HG03064 (cell line): Measurements from ENCODE around the gene METTL27.
"Not testable (repeated sequence)": the region's sequence is repeated elsewhere in the genome, so short reads cannot be mapped to it uniquely, and the experiment has no call there.

ENCODE experiments used
- ATAC-seq: cut with Tn5 transposase; IDR thresholded peaks from one replicate; pipeline ENCODE4 v1.9.1; 2021; ENCODE audit warnings: low read depth; ENCODE audit not compliant: unreplicated experiment

METTL27 gene

DNA sequence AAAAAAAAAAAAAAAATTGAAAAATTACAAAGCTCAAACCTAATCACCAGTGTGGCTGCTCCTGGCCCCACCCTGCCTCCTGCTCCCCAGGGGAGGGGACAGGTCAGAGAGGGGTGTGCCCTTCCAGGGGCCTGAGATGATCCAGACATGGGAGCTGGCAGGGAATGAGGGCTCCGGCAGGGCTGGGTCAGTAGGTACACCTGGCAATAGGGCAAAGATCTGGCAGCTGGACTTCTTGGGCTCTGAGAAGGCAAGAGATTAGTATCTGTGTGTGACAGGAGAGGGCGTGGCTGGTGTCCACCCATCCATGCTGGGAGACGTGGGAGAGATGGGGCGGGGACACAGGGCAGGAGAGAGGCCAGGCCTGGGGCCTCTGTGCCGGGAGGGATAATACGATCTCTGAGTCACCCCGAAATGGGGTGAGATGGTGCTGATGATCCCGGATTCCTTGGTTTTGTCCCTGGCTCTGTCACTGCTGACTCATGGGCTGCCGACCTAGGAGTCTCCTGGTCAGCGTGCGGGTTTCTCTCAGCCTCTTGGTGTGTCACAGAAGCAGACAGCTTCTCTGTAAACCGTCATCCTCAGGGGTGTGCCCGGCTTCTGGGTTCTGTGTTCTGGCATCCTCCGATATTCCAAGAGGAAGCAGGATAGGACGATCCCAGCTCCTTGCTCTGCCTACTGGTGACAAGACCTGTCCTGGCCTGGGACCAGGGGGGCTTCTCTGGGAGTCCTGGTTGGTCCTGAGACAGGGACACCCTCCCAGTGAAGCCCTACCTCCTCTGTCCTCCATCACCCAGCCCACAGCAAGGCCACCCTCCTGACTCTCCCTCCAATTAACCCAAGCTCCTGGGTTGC is 19.8 kb downstream of the METTL27 start:
- ATAC-seq, result no peak

DNA sequence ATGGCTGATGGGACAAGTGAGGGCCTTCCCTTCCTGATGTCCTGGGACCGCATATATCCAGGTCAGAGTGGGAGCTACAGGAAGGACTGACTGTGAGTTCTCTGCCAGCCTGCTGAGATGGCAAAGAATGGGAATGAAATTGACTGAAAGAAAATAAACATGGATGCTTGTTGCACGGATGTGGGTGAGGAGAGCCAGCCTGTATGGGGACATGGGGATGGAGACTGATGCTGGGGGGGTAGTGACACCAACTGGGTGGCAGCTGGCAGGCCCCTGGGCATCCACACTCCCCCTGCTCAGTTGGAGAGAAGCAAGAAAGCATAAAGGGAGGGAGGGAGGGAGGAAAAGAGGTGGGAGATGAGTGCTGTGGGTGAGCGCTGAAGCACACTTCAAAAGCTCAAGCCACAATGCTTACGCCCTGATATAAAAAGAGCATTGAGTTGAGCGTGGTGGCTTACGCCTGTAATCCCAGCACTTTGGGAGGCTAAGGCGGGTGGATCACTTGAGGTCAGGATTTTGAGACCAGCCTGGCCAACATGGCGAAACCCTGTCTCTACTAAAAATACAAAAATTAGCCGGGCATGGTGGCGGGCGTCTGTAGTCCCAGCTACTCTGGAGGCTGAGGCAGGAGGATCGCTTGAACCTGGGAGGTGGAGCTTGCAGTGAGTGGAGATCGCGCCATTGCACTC is 20.6 kb downstream of the METTL27 start:
- not testable (repeated sequence) for ATAC-seq

DNA sequence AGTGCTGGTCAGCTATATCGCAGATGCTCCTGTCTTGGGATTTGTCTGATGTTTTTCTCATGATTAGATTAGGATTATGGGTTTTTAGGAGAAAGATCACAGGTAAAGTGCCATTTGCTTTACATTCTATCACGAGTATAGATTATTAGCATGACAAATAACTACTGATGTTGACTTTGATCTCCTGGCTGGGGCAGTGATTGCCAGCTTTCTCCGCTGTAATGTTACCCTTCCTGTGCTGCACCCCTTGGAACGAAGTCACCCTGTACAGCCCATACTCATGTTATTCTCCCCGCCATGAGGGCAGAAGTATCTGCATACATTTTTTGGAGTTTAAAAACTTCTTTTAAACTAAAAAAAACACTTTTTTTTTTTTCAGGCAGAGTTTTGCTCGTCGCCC is 22.3 kb downstream of the METTL27 start:
- ATAC-seq, result no peak

DNA sequence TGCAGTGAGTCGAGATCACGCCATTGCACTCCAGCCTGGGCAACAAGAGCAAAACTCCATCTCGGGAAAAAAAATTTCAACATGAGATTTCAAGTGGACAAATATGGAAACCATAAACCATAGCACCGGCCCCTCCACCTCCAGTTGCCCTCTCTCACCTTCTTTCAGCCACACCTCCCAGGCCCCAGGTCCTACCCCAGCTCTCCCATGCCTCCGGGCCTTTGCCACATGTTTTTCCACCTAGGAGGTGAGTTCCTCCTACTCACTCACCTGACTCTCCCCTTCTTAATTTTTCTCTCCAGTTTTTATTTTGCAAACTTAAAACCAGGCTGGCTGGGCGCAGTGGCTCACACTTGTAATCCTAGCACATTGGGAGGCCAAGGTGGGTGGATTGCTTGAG is 25.2 kb downstream of the METTL27 start:
- ATAC-seq, result no peak

DNA sequence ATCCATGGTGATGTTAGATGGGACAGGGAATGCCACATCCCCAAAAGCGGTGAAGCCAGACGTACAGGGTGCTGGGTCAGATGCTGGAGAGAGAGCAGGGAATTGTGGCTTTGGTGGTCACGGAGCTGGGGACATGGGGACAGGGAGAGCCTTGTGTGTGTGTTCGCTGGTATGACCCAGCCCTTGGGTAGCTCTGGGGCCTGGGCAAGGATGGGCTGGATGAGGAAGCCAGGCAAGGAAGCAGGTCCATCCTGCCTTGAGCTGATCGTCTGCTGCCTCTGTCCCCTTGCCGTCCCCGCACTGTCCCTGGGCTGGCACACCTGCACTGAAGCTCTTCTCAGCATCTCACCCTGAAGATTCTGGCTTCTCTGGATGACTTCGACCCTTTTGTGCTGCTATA is 26.9 kb downstream of the METTL27 start:
- ATAC-seq, result no peak

DNA sequence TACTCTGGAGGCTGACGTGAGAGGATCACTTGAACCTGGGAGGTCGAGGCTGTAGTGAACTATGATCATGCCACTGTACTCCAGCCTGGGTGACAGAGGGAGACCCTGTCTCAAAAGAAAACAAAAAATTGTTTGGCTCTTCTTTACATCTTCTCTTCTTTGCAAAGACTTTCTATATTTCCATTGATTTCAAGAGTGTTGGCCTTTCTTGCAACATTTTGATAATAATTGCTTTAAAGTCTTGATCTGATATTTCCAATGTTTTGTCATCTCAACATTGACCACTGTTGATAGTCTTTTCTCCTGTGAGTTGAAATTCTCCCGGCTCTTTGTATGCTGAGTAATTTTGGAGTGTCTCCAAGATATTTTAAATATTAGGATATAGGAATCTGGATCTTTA is 29.3 kb downstream of the METTL27 start:
- no peak for ATAC-seq

DNA sequence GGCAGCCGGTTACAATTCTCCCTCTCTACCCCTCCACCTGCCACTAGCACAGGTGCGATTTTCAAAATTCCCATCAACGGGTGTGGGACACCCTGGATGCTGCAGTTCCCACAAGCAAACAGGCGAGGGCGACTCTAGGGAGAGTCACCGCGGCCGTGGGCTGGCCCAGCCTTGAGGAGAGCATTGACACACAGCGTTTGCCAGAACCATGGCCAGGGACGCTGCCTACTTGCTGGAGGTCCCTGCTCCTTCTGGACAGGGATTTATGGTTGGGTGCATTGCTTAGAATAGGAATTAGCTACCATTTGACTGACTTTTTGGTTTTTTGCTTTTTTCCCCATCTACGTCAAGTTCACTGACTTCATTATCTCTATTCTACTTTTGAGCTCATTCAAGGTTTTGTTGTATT is 30.6 kb downstream of the METTL27 start:
- no peak for ATAC-seq

DNA sequence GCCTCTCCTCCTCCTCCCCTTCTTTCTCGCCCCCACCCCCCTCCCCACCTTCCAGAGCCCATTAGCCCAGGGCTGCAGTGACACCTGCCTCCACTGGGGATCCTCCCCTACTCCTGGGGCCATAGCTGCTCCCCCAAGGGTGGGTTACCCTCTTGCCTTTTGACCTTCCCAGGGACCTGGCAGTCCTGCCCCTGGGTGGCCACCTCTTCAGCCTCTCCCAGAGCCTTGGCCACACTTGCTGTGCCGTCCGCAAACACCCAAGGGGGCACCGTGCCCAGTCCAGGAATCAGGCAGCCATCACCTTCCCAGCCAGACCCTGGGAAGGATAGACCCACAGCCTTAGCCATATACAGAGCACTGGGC is 31.3 kb downstream of the METTL27 start:
- no peak for ATAC-seq

DNA sequence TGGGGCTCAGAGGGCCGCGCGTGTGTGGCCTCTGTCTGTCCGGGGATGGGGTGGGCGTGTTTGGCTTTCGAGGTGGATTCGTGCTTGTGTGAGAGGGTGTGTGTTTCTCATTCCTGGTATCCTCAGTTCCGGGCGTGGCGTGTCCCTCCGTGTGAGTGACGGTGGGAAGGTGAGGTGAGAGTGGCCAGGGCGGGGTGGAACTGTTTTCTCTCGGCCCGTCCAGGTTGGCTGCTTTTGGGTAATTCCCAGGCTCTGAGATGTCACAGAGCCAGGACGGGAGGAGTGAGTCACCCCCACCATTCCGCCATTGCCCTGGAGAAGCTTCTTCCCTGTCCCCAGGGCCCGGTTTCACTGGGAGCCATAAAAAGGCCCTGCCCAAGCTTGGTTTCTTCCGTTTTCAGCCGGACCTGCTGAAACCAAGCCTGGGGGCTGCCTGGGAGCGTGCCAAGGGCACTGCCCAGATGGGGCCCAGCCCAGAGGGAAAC is 32.8 kb downstream of the METTL27 start:
- no peak for ATAC-seq

DNA sequence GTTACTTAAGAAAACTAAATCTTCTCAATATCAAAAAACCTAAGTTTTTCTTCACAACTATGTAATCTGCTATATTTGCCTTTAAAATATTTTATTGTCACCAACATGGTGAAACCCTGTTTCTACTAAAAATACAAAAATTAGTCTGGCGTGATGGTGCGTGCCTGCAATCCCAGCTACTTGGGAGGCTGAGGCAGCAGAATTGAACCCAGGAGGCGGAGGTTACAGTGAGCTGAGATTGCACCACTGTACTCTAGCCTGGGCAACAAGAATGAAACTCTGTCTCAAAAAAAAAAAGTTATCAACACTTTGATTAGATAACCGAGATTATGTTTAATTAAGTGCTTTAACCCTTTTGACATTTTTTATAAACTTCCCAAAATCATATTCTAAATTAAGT is 39.9 kb downstream of the METTL27 start:
- no peak for ATAC-seq

DNA sequence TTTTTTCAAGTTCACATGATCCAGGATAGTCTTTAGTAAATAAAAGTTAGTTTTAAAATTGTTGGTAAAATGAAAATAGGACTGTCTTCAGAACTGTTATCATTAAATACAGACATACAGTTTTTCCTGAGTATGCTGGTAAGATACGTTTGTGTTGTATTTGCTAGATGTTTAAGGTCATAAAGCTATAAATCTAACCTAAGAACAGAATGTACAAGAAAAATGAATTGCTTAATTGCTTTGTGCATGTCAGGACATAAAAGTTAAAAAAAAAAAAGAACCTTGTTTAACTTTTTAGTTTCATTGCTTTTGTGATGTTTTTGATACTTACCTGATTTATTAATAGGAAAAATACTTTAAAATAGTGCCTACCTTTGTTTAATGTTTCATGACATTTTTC is 40.7 kb downstream of the METTL27 start:
- no peak for ATAC-seq

DNA sequence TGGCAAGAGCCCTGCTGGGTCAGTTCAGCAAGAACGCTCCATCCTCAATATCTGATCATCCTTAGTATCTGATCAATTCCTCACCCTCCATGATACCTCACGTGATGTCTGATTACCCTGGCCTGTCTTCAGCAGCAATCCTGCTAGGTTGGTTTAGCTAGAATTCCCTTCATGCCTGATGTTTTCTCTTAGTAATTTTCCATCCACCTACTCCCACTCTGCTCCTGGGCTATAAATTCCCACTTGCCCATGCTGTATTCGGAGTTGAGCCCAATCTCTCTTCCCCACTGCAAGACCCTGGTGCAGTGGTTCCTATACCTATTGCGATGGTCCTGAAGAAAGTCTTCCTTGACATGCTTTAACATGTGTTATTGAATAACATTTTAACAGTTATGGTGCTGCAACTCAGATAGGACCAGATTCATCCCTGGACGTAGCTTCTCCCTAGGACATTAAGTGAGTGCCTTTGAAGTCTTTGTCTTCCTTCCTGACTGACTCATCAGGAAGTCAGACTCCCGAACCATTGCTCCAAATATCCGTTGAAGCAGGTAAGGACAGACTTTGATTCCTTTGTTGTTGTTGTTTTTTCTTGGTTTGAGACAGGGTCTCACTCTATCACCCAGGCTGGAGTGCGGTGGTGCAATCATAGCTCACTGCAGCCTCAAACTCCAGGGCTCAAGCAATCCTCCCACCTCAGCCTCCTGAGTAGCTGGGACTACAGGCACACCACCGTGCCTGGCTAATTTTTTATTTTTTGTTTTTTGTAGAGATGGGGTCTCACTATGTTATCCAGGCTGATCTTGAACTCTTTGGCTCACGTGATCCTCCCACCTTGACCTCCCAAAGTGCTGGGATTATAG is 42.8 kb downstream of the METTL27 start:
- no peak for ATAC-seq

DNA sequence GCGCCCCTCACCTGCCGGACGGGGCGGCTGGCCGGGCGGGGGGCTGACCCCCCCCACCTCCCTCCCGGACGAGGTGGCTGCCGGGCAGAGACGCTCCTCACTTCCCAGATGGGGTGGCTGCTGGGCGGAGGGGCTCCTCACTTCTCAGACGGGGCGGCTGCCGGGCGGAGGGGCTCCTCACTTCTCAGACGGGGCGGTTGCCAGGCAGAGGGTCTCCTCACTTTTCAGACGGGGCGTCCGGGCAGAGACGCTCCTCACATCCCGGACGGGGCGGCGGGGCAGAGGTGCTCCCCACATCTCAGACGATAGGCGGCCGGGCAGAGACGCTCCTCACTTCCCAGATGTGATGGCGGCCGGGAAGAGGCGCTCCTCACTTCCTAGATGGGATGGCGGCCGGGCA is 45.1 kb downstream of the METTL27 start:
- not testable (repeated sequence) for ATAC-seq

DNA sequence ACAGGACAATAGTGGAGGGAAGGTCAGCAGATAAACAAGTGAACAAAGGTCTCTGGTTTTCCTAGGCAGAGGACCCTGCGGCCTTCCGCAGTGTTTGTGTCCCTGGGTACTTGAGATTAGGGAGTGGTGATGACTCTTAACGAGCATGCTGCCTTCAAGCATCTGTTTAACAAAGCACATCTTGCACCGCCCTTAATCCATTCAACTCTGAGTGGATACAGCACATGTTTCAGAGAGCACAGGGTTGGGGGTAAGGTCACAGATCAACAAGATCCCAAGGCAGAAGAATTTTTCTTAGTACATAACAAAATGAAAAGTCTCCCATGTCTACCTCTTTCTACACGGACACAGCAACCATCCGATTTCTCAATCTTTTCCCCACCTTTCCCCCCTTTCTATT is 45.7 kb downstream of the METTL27 start:
- not testable (repeated sequence) for ATAC-seq

DNA sequence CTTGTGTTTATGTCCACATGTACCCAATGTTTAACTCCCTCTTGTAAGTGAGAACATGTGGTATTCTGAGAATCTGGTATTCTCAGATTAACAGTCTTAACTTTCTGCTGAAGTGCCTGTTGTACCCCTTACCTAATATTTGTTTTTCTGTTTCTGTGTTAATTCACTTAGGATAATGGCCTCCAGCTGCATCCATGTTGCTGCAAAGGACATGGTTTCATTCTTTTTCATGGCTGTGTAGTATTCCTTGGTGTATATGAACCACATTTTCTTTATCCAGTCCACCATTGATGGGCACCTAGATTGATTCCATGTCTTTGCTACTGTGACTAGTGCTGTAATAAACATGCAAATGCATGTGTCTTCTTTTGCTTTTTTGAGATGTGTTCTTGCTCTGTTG is 47.1 kb downstream of the METTL27 start:
- ATAC-seq, result not testable (repeated sequence)

DNA sequence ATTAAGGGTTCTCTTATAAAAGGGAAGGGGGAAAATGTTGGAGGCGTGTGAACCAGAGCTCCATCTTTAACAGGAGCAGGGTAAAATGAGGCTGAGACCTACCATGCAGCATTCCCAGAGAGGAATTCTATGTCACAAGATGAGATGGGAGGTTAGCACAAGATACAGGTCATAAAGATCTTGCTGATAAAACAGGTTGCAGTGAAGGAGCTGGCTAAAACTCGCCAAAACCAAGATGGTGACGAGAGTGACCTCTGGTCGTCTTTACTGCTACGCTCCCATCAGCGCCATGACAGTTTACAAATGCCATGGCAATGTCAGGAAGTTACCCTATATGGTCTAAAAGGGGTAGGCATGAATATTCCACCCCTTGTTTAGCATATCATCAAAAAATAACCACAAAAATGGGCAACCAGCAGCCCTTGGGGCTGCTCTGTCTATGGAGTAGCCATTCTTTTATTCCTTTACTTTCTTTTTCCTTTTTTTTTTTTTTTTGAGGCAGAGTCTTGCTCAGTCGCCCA is 51.1 kb downstream of the METTL27 start:
- not testable (repeated sequence) for ATAC-seq

DNA sequence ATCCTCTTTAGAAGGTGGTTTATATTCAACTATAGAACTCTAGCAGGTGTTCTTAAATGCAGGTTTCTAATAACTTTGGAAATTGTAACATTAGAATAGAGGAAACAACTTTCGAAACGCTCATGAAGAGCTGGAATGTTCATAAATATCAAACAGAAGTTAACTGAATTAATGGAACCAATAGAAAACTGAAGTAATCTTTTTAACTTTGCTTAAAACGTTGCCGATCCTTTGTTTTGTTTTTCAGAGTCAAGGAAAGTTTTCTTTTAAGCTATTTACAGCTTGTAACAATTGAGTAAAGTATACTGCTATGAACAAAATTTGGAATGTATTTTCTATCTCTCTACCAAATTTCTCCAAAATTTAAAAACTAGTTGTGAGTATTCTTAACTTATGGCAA is 53.3 kb downstream of the METTL27 start:
- ATAC-seq, result no peak

DNA sequence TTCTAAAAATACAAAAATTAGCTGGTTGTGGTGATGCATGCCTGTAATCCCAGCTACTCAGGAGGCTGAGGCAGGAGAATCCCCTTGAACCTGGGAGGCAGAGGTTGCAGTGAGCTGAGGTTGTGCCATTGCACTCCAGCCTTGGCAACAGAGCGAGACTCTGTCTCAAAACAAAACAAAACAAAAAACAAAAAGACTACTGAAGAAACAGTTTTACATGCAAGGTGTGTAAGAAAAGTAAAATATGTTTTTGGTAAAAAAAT is 54.6 kb downstream of the METTL27 start:
- not testable (repeated sequence) for ATAC-seq

DNA sequence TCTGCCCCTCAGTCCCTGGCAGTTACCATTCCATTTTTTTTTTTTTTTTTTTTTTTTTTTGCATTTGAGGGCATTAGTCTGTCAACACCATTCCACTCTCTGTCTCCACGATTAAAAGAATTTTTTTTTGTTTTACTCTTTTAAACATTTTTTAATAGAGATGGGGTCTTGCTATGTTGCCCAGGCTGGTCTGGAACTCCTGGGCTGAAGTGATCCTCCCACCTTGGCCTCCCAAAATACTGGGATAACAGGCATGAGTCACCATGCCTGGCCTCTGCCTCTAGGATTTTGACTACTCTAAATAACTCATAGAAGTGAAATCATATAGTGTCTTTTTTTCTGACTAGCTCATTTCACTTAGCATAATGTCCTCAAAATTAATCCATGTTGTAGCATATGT is 55.7 kb downstream of the METTL27 start:
- no peak for ATAC-seq
